Stimulated activated effector memory CD8-positive, alpha-beta T cell treated with anti-CD3 and anti-CD28 coated beads, Interleukin-12 subunit alpha, Interleukin-12 subunit beta, amount 100 ng/mL, for 72 hours (primary cell): Measurements from ENCODE around the gene SNRPA1.

Source experiments
- ATAC-seq: fragments of 150-1000 bp; cut with Tn5 transposase; 2 replicates; pipeline ENCODE4 v1.10.0; 2021
- DNase-seq, 2 donors: peaks; one replicate each; pipeline ENCODE4 v3.0.0; 2021 to 2022; ENCODE audit warnings: low spot score in 2 of 2
- H3K27ac Mint-ChIP-seq: one replicate; pipeline ENCODE4 v1.8.0; 2022; ENCODE audit warnings: mild to moderate bottlenecking, mixed read lengths
- H3K36me3 Mint-ChIP-seq: one replicate; pipeline ENCODE4 v1.8.0; 2022; ENCODE audit warnings: mild to moderate bottlenecking, mixed read lengths
- H3K4me1 Mint-ChIP-seq: one replicate; pipeline ENCODE4 v1.8.0; 2022; ENCODE audit warnings: mixed read lengths
- H3K4me3 Mint-ChIP-seq: one replicate; pipeline ENCODE4 v1.8.0; 2022; ENCODE audit warnings: mild to moderate bottlenecking, mixed read lengths
- H3K9me3 Mint-ChIP-seq: one replicate; pipeline ENCODE4 v1.8.0; 2022; ENCODE audit warnings: mixed read lengths

SNRPA1 gene

DNA sequence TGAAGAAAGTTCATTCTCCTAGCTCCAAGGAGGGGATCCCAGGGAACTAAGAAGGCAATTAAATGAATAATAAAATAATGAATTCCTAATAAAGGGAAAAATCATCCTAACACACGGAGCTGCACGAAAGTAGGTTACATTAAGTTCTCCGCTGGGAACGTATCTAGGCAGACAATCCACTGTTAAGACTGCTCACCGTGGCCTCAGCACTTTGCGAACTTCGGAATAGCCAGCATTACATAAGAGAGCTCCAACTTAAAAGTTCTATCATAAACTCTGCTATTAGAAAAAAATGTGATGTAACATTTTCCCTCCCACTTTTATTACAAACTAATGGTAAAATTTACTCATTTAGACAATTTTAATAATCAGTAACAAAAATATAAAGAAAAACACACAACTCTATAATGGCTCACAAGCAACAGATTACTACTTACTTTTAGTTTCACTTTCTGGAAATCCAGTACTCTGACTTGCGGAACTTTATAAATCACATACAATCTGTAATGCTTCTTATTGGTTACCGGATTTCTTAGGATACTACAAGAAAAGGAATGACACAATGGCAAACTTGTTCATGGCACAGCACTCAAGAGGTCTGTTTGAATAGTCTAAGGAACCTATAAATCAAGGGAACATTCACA lies 8.5 kb downstream of the SNRPA1 start:
- H3K4me3 Mint-ChIP-seq = no peak overlapping the region
- H3K9me3 Mint-ChIP-seq = no peaks in the 10 kb centered on the region
- no peak overlapping the region for H3K27ac Mint-ChIP-seq
- peaks cover 15% of the 10 kb centered on the region for H3K4me1 Mint-ChIP-seq
- H3K36me3 Mint-ChIP-seq = peaks cover 100% of the 10 kb centered on the region
- DNase-seq (no peak), ATAC-seq (no peak)

DNA sequence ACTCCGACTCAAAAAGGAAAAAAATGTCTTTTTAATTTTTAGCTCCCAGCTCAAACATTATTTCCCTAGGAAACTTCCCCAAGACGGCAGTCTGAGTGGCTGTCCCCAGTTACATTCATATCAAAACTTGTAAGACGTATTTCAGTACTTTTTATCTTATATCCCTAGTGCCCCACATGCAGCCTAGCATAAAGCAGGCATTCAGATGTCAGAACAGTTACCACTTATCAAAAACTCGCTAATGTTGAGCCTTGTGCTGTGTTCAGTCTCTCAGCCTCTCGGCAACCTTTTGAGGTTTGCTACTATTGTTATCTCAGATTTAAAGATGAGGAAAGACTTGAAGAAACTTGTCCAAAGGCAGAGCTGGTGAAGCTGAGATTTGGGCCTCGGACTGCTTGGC lies 11.1 kb downstream of the SNRPA1 start:
- Mint-ChIP-seq H3K4me1 (peaks cover 8% of the 10 kb centered on the region), H3K9me3 (no peaks in the 10 kb centered on the region), H3K4me3 (no peak overlapping the region), H3K27ac (peak overlapping the region; percentile 40), H3K36me3 (peaks cover 100% of the 10 kb centered on the region)
- ATAC-seq (peak; percentile 47), DNase-seq (no peak)

DNA sequence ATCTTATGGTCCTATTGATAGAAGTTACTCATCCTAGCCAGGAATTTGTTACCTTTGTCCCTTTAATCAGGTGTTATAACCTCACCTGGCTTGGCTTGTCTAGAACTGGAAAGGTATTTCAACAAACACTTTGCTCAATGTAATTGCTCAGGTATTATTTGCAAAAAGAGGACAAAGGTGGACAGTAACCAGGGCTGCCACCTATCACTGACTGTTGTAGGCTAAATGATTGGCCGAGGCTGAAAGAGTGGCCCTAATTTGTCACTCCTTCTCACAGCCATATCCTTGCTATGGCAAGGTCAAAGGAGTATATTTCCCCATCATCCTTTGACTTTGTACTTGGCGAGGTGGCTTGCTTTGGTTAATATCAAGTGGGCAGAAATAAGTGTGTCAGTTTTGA lies 15.0 kb downstream of the SNRPA1 start:
- Mint-ChIP-seq H3K9me3 (no peaks in the 10 kb centered on the region), H3K27ac (no peak overlapping the region), H3K4me1 (peaks cover 26% of the 10 kb centered on the region), H3K36me3 (peaks cover 89% of the 10 kb centered on the region), H3K4me3 (no peak overlapping the region)
- DNase-seq (no peak), ATAC-seq (no peak)

DNA sequence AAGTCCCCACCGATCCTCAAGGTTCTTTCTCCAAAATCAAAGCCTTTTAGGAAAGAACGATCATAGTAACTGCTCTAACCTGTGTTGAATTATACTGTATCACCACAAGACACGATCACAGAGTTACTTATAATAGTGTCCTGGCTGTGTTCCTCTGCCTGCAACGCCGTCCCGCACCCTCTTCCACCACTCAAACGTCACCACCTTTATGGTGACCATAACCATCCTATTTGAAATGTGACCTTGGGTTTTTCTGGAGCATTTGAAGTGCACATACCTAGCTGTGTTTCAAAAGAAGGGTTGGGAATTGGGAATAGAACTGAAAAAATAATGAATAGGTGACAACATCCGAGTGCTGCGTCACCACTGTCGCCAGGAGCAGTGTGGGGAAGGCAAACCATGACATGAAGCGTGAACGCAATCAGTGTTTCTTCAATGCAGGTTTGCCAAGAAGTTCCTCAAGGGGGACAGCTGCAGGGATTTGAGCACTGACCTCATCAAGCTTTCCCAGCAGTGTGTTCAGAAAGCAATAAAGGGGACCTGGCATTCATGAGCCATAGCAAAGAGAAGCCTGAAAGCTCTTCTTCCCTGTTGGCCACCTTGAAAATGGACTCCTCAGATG lies 17.0 kb downstream of the SNRPA1 start:
- Mint-ChIP-seq H3K4me3 (peak overlapping the region; percentile 98), H3K27ac (peak overlapping the region; percentile 95), H3K4me1 (peaks cover 41% of the 10 kb centered on the region), H3K36me3 (peaks cover 89% of the 10 kb centered on the region), H3K9me3 (no peaks in the 10 kb centered on the region)
- DNase-seq (no peak), ATAC-seq (no peak)

DNA sequence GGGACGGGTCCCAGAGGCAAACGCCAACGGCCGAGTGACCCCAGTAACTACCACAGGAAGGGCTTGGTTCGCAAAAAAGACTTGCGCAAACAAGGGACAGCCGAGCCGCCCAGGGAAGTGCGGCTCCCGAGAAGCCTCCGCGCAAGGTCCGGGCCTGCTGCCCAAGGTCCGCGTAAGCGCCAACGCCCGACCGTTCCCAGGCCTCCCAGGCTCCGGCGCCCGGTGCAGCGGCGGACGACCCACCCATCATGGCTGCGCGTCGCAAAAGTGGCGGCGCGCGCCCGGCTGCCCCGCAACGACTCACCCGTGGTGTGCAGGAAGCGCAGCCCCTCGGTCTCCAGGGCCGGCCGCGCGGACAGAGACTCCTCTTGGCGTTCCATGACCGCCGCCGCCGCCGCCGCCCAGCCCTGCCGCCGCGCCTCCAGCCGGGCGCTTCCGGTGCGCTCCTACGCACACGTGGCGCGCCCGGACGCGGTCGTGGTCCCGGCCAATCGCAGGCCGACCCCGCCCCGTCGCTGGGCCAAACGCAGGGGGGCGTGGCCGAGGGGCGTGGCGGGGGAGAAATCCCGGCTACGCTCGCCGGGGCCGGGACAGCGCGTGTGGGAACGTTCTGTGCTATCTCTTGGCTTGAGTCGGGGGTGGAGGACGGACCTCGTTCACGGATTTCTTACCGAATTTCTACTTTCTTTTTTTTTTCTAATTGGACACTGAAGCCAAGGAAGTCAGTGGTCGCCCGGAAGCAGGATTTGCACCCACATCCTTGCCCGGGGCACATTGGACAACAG lies 17.8 kb downstream of the SNRPA1 start, which contains the start of gene SELENOS:
Gene SELENOS, minus strand, starts transcription at position 448 of the 785 bp plus-strand sequence. Its CDS starts 68 bp downstream, at position 380.
- Mint-ChIP-seq H3K9me3 (no peaks in the 10 kb centered on the region), H3K36me3 (peaks cover 89% of the 10 kb centered on the region), H3K4me3 (peak within 1 kb of the TSS; percentile 98)

DNA sequence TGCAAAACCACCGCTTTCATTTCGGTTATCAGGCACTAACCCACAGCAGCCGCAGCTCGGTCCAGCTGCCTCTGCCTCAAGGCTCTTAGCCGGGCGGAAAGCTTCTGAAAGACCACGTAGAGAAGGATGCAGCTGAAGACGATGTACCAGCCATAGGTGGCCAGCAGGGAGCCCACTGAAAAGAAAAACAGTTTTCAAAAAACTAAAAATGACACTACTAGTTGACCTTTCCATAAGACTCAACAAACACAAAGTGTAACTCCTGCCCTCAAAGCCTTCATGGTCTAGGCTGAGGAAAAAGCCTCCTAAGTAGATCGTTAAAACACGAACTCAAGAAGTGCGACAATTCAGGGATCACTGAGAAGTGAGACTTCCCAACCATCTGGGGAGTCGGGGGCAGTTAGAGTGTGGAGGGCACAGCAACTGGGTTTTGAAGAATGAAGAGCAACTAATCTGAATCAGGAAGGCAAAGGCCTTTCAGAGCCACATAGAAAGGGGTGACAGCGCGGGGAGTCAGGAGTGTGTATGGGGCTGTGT lies 18.5 kb downstream of the SNRPA1 start:
- peak; percentile 68 for ATAC-seq
- peak in 1 of 2 donors; percentile 69 for DNase-seq
- Mint-ChIP-seq H3K4me1 (peaks cover 41% of the 10 kb centered on the region), H3K27ac (peak overlapping the region; percentile 95), H3K9me3 (no peaks in the 10 kb centered on the region), H3K36me3 (peaks cover 89% of the 10 kb centered on the region), H3K4me3 (peak overlapping the region; percentile 98)

More for the DNA sequence above, 17.8 kb downstream of the SNRPA1 start, which contains the start of gene SELENOS:
- DNase-seq = peak; percentile 88 to 92
- Mint-ChIP-seq H3K4me1 (peaks cover 41% of the 10 kb centered on the region), H3K27ac (peak within 1 kb of the TSS; percentile 95)
- peak; percentile 94 for ATAC-seq

DNA sequence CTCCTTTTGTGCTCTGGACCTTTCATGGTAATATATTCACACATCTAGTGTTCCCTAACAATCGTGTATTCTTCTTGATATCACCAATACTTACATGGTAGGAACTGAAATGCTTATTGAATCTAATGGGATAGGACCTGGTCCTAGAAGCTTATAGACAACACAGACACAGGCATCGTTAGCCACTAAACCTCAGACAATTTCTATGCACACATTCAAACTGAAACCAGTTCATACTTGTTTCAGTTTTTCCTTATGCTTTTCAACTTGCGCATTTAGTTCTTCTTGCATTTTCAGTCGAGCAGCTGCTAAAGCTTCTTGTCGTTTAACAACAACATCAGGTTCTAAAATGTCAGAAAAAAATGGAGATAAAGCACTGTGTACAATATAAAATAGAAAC lies 20.0 kb downstream of the SNRPA1 start:
- Mint-ChIP-seq H3K27ac (peak overlapping the region; percentile 90), H3K36me3 (peaks cover 89% of the 10 kb centered on the region), H3K4me3 (peak overlapping the region; percentile 98), H3K4me1 (peaks cover 41% of the 10 kb centered on the region), H3K9me3 (no peaks in the 10 kb centered on the region)
- DNase-seq (no peak), ATAC-seq (peak; percentile 36)

DNA sequence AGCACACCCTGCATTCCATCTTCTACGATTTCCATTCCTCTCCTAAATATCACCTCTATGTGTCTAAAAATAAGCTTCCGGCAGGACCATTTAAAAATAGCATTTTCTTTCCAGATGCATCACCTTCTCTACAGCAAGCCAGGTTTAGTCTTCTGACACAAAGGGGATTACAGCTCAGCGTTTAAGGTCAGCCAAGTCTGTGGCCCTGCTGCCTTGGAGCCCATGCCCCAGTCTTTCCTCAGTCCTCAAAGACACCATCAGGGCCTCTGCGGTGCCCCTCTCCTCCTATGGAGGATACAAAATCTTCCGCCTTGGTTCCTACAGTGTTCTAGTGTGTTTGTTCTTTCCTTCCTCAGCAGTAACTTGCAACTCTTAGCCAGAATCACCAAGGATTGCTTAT lies 21.5 kb downstream of the SNRPA1 start:
- Mint-ChIP-seq H3K4me3 (no peak overlapping the region), H3K27ac (peak overlapping the region; percentile 4), H3K4me1 (peaks cover 48% of the 10 kb centered on the region), H3K36me3 (peaks cover 89% of the 10 kb centered on the region), H3K9me3 (no peaks in the 10 kb centered on the region)
- ATAC-seq (no peak), DNase-seq (no peak)

DNA sequence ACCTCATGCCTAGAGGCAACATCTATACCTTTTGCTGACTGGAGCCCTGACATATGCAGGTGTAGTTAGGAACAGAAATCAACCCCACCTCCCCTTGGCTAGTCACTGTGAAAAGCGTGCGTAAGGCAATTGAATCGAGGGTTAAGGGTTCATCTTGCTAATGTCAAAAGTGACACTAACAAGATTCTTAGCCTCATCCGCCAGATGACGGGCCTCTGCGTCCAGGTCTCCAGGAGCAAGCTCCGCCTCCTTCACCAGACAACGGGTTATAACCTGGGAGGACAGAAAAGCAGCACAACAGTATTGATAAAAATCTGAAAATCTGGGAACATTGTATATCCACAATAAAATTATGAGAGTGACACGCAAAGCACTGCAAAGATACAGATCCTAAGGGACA lies 22.5 kb downstream of the SNRPA1 start:
- Mint-ChIP-seq H3K4me1 (peaks cover 42% of the 10 kb centered on the region), H3K4me3 (no peak overlapping the region), H3K27ac (no peak overlapping the region), H3K9me3 (no peaks in the 10 kb centered on the region), H3K36me3 (peaks cover 86% of the 10 kb centered on the region)
- DNase-seq (no peak), ATAC-seq (no peak)

DNA sequence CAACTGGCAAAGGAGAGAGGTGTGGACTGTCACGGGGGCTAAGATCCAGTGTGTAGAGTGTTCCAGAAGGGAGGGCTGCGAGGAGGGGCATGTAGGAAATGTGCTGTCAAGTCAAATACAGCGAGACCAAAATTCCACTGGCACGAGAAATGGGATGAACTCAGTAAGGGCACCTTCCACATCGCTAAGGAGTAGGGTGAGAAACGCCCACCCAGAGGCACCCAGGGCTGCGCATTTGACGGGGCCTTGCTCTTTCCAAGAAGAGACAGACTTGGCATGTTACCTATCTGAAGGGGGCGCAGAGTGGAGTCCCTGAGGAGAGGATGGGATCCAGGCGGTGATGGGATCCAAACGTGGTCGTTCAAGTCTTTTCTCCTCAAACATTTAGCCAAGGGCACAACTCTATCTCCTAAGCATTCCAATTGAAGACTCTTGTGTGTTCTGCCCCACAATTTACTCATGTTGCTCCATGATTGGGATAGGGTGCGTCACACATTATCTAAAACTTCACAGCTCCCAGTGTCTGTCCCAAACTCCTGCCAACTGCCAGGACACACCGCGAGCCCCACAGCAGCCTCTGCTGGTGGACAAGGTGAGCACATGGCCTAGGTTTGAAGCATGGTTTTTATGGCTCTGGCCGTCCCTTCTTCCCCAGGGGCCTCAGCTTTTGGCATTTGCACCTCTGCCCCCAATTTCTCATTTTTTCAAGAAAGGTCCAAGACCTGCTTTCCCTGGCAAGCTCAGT lies 25.4 kb downstream of the SNRPA1 start:
- Mint-ChIP-seq H3K36me3 (peaks cover 61% of the 10 kb centered on the region), H3K4me1 (peaks cover 19% of the 10 kb centered on the region), H3K9me3 (no peaks in the 10 kb centered on the region), H3K27ac (no peak overlapping the region), H3K4me3 (no peak overlapping the region)
- ATAC-seq = no peak
- no peak for DNase-seq

DNA sequence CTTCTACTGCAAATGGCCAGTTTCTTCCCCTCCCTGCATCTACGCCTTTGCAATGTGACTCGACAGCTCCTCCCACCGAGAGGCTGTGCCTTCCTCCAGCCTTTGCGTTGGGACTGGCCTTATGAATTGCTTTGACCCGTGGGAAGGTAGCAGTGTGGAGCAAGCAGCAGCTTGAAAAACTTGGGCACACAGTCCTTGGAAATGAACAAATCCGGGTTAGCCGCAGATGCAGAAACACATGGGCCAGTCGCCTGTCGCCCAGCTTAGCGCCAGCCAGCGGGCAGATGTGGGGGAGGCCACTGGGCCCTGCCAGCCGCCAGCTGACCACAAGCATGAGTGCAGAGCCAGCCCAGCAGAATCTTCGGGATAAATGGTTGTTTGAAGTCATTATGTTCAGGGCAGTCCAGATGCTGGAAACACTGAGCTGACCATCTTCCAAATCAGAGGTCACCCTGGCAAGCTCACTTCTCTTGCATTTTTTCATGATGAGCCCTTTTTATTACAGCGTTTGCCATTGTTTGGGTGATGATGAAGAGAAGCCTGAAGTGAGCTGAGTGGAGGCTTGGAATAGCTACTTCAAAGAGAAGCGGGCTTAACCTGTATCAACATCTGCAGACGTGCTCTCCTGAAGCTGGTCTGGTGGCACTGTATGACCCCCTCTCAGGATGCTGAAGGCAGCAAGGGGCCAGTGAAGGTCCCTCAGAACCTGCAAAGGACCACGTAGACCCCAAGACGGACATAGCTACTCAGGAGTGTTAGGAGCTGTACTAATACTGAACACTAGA lies 27.5 kb downstream of the SNRPA1 start:
- H3K27ac Mint-ChIP-seq = no peak overlapping the region
- no peak overlapping the region for H3K4me3 Mint-ChIP-seq
- H3K36me3 Mint-ChIP-seq = peaks cover 40% of the 10 kb centered on the region
- ATAC-seq (no peak), DNase-seq (no peak)
- no peaks in the 10 kb centered on the region for H3K9me3 Mint-ChIP-seq
- peaks cover 13% of the 10 kb centered on the region for H3K4me1 Mint-ChIP-seq

DNA sequence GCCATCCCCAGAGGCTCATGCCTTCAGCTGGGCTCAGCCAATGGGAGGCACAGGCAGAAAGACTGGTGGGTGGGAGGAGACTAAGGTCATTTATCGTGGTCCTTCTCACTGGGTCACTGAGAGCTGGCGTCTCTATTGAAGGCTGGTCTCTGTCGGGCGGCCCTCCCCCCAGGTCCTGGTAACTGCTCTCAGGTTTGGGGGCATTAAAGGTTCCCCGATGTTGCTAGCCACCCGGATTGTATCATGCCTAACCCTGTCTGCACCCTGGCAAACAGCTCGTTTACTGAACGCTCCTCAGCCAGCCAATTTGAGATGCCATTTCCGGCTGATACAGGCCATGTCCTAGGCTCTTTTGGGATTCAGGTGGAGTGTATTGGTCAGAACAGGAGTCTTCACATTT lies 28.3 kb downstream of the SNRPA1 start:
- ATAC-seq = no peak

DNA sequence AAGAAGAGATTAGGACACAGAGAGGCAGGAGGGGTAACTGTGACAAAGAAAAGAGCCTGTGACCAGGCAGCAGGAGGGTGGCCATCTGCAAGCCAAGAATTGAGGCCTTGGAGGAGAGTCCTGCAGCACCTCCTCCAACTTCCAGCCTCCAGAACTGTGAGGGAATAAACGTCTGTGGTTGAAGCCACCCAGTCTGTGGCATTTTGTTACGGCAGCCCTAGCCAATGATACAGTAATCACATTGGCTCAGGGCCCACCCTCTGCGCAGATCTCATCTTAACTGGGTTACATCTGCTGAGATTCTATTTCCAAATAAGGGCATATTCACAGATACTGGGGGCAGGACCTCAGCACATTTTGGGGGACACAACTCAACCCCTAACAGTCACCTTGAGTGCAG lies 29.0 kb downstream of the SNRPA1 start:
- DNase-seq = no peak
- Mint-ChIP-seq H3K4me1 (peaks cover 13% of the 10 kb centered on the region), H3K4me3 (no peak overlapping the region), H3K27ac (no peak overlapping the region), H3K9me3 (no peaks in the 10 kb centered on the region), H3K36me3 (peaks cover 25% of the 10 kb centered on the region)
- no peak for ATAC-seq

More for the DNA sequence above, 28.3 kb downstream of the SNRPA1 start:
- DNase-seq = no peak
- H3K4me3 Mint-ChIP-seq = no peak overlapping the region
- peaks cover 13% of the 10 kb centered on the region for H3K4me1 Mint-ChIP-seq
- peaks cover 32% of the 10 kb centered on the region for H3K36me3 Mint-ChIP-seq
- H3K9me3 Mint-ChIP-seq = no peaks in the 10 kb centered on the region
- H3K27ac Mint-ChIP-seq = no peak overlapping the region

DNA sequence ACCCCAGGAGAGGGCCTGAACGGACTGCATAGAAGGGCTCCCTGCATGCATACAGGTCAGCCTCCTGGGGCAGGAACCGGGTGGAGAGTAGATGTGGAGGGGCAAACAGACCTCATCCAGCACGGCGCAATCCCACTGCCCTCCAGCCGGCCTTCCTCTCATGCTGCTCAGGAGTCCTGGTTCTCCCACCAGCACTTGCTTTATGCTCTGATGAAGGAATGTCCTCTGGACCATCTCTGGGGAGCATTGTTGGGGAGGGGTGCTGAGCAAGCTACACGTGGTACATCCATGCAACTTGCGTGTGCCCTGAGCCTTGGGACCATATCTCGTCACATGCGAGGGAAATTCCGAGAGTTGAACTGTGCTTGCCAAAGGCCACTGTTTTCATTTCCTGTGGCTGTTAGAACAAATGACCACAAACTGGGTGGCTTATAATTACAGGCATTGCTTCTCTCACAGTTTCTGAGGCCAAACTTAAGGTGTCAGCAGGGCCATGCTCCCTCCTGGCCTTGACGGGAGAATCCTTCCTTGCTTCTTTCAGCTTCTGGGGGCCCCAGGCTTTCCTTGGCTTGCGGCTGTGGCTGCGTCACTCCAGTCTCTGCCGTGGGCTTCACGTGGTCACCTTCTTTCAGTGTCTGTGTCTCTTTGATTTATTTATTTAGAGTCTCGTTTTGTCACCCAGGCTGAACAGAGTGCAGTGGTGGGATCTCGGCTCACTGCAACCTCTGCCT lies 30.0 kb downstream of the SNRPA1 start:
- Mint-ChIP-seq H3K9me3 (no peaks in the 10 kb centered on the region), H3K4me3 (no peak overlapping the region), H3K27ac (peak overlapping the region; percentile 40), H3K4me1 (peaks cover 13% of the 10 kb centered on the region), H3K36me3 (peaks cover 15% of the 10 kb centered on the region)
- DNase-seq (no peak), ATAC-seq (no peak)
